Ovary (tissue), 3 donors: ENCODE results near the gene TMEM270.

ENCODE experiments used
- CTCF ChIP-seq, 3 donors: fragments of 450-650 bp in 2 of 3; fragments of 200-600 bp in 1 of 3; IDR thresholded peaks; one replicate each; pipeline versions ENCODE4 v1.5.1 to v1.8.0; 2016 to 2022; ENCODE audit warnings: antibody characterized with exemption in 3 of 3, mild to moderate bottlenecking in 1 of 3
- POLR2A ChIP-seq: fragments of 450-650 bp; IDR thresholded peaks from one replicate; pipeline ENCODE4 v1.6.1; 2017; ENCODE audit warnings: antibody characterized with exemption, mild to moderate bottlenecking, moderate library complexity
- donor health status: DM: no; HTN: no; CAD: no.

- TF ChIP-seq CTCF (IDR thresholded peaks at IDR 0.05) (no peak), POLR2A (no peak)
Observed at GRCh38 chr7:73866446-73866767, 5.4 kb downstream of the TMEM270 start.
